ENCODE results near the gene NEDD9. TPM values are rescaled to one million over a fixed set of nuclear protein-coding genes. Genes with fewer than 3 reads are reported as not detected.

The NEDD9 gene
- total RNA-seq, 1 experiment from 2014 or later = 0.17 TPM

- DNase-seq (ENCODE audit: low read depth, low spot score) (no peak), ATAC-seq (no peak)
- peak overlapping the region; percentile 18; the same call in 1 of the 2 replicates for H3K4me2 ChIP-seq (ENCODE audit: low read length)
- H3K36me3 ChIP-seq (ENCODE audit: control insufficient read depth in 1 of 2, insufficient read depth in 2 of 2, low read length in 2 of 2) = no peaks in the 10 kb centered on the region
- no peak overlapping the region for H2AFZ ChIP-seq (ENCODE audit: low read depth, low read length, poor library complexity, severe bottlenecking)
- no TSS peak for BruUV-seq (replicated peaks)
- H3K27me3 ChIP-seq (ENCODE audit: insufficient read depth, low read length) = no peaks in the 10 kb centered on the region
- ChIA-PET POLR2A (no interaction called here), CTCF (interaction anchor here (0.9 to 1.0 kb wide), 2 partner anchors 324 to 404 kb away, joined by 3 to 5 read pairs; no protein-coding TSS in a partner anchor), RAD21 (ENCODE audit: low non-redundant PET in 1 of 2, low total read pairs in 2 of 2, uncharacterized antibody in 2 of 2, unreplicated experiment in 2 of 2) (no interaction called here)
- no peaks in the 10 kb centered on the region for H4K20me1 ChIP-seq (ENCODE audit: insufficient read depth)
- H3K9me2 ChIP-seq (ENCODE audit: insufficient read depth) = no peaks in the 10 kb centered on the region
- TF ChIP-seq RAD21 (IDR thresholded peaks at IDR 0.05; ENCODE audit: low read depth) = no peak
- TF ChIP-seq CBX3 (IDR thresholded peaks at IDR 0.05; ENCODE audit: low read depth) = no peak
- no peak for TF ChIP-seq SRF (IDR thresholded peaks at IDR 0.05; ENCODE audit: low read depth)
- TF ChIP-seq EZH2 (IDR thresholded peaks at IDR 0.05) = no peak
- no peak overlapping the region for H3K4me3 ChIP-seq (replicated peaks in 1 of 2; ENCODE audit: low read depth in 1 of 2, low read length in 2 of 2)
- intact Hi-C loops (cut with micrococcal nuclease) = loop anchor here (1.0 to 10.0 kb wide), 2 partner anchors 324 to 403 kb away; no protein-coding TSS in a partner anchor
- no peak overlapping the region for H3K9ac ChIP-seq (ENCODE audit: low read length)
- H3K4me1 ChIP-seq (ENCODE audit: control insufficient read depth in 1 of 2, insufficient read depth in 2 of 2, low read length in 2 of 2) = no peaks in the 10 kb centered on the region
- no peak overlapping the region for H3K27ac ChIP-seq (ENCODE audit: low read depth, low read length)
- no peaks in the 10 kb centered on the region for H3K9me3 ChIP-seq (ENCODE audit: control insufficient read depth in 1 of 2, insufficient read depth in 1 of 2, low read depth in 1 of 2, low read length in 2 of 2)
- H3K79me2 ChIP-seq (ENCODE audit: insufficient read depth, low read length) = no peaks in the 10 kb centered on the region
Observed at GRCh38 chr6:11171952-11172351, 60.5 kb downstream of the NEDD9 start.

- no TSS peak for BruUV-seq (replicated peaks)
- Histone ChIP-seq H3K4me2 (ENCODE audit: low read length) (no peak overlapping the region), H3K4me1 (ENCODE audit: control insufficient read depth in 1 of 2, insufficient read depth in 2 of 2, low read length in 2 of 2) (no peaks in the 10 kb centered on the region), H3K36me3 (ENCODE audit: control insufficient read depth in 1 of 2, insufficient read depth in 2 of 2, low read length in 2 of 2) (no peaks in the 10 kb centered on the region), H3K9me2 (ENCODE audit: insufficient read depth) (no peaks in the 10 kb centered on the region), H3K9ac (ENCODE audit: low read length) (no peak overlapping the region), H3K79me2 (ENCODE audit: insufficient read depth, low read length) (no peaks in the 10 kb centered on the region), H3K9me3 (ENCODE audit: control insufficient read depth in 1 of 2, insufficient read depth in 1 of 2, low read depth in 1 of 2, low read length in 2 of 2) (no peaks in the 10 kb centered on the region), H4K20me1 (ENCODE audit: insufficient read depth) (no peaks in the 10 kb centered on the region), H3K27ac (ENCODE audit: low read depth, low read length) (no peak overlapping the region), H2AFZ (ENCODE audit: low read depth, low read length, poor library complexity, severe bottlenecking) (no peak overlapping the region), H3K4me3 (replicated peaks in 1 of 2; ENCODE audit: low read depth in 1 of 2, low read length in 2 of 2) (no peak overlapping the region), H3K27me3 (ENCODE audit: insufficient read depth, low read length) (no peaks in the 10 kb centered on the region)
- no peak for ATAC-seq
- ChIA-PET RAD21 (ENCODE audit: low non-redundant PET in 1 of 2, low total read pairs in 2 of 2, uncharacterized antibody in 2 of 2, unreplicated experiment in 2 of 2) (no interaction called here), CTCF (interaction anchor here (1.1 kb wide), 1 partner anchor 408 kb away, joined by 3 read pairs; no protein-coding TSS in a partner anchor), POLR2A (no interaction called here)
- intact Hi-C loops (cut with micrococcal nuclease) = no loop called here
- no peak for DNase-seq (ENCODE audit: low read depth, low spot score)
- no peak for TF ChIP-seq TCF7L2 (IDR thresholded peaks at IDR 0.05; ENCODE audit: borderline replicate concordance, extremely low read depth, insufficient read depth, insufficient read length)
- no peak for TF ChIP-seq ZNF274 (IDR thresholded peaks at IDR 0.05; ENCODE audit: low read depth, low read length)
- no peak for TF ChIP-seq ELF1 (IDR thresholded peaks at IDR 0.05; ENCODE audit: borderline replicate concordance, low read depth)
- TF ChIP-seq ATF3 (IDR thresholded peaks at IDR 0.05) = no peak
- no peak for TF ChIP-seq SRF (IDR thresholded peaks at IDR 0.05; ENCODE audit: low read depth)
- no peak for TF ChIP-seq POLR2A (IDR thresholded peaks at IDR 0.05; ENCODE audit: borderline replicate concordance, extremely low read depth, insufficient read depth, insufficient read length)
- TF ChIP-seq EGR1 (IDR thresholded peaks at IDR 0.05; ENCODE audit: low read depth) = no peak
- TF ChIP-seq EZH2 (IDR thresholded peaks at IDR 0.05) = no peak
- no peak for TF ChIP-seq CBX3 (IDR thresholded peaks at IDR 0.05; ENCODE audit: low read depth)
- TF ChIP-seq ZFX (IDR thresholded peaks at IDR 0.05) = no peak
- no peak for TF ChIP-seq SP1 (IDR thresholded peaks at IDR 0.05; ENCODE audit: low read depth)
- TF ChIP-seq JUND (IDR thresholded peaks at IDR 0.05) = no peak
- no peak for TF ChIP-seq MAX (IDR thresholded peaks at IDR 0.05)
- no peak for TF ChIP-seq CEBPB (IDR thresholded peaks at IDR 0.05; ENCODE audit: low read depth)
- TF ChIP-seq, protein P1, sequence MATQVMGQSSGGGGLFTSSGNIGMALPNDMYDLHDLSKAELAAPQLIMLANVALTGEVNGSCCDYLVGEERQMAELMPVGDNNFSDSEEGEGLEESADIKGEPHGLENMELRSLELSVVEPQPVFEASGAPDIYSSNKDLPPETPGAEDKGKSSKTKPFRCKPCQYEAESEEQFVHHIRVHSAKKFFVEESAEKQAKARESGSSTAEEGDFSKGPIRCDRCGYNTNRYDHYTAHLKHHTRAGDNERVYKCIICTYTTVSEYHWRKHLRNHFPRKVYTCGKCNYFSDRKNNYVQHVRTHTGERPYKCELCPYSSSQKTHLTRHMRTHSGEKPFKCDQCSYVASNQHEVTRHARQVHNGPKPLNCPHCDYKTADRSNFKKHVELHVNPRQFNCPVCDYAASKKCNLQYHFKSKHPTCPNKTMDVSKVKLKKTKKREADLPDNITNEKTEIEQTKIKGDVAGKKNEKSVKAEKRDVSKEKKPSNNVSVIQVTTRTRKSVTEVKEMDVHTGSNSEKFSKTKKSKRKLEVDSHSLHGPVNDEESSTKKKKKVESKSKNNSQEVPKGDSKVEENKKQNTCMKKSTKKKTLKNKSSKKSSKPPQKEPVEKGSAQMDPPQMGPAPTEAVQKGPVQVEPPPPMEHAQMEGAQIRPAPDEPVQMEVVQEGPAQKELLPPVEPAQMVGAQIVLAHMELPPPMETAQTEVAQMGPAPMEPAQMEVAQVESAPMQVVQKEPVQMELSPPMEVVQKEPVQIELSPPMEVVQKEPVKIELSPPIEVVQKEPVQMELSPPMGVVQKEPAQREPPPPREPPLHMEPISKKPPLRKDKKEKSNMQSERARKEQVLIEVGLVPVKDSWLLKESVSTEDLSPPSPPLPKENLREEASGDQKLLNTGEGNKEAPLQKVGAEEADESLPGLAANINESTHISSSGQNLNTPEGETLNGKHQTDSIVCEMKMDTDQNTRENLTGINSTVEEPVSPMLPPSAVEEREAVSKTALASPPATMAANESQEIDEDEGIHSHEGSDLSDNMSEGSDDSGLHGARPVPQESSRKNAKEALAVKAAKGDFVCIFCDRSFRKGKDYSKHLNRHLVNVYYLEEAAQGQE (IDR thresholded peaks at IDR 0.05; ENCODE audit: low read depth) = no peak
- TF ChIP-seq RAD21 (IDR thresholded peaks at IDR 0.05; ENCODE audit: low read depth) = no peak
Observed at GRCh38 chr6:11168091-11168635, 64.3 kb downstream of the NEDD9 start.

Measured in HCT116 (cell line).